ENCODE data around the gene RBBP4.
A peak's percentile ranks its signal among the peaks of the same experiment; 100 is the strongest.
"Not testable (repeated sequence)": the region's sequence is repeated elsewhere in the genome, so short reads cannot be mapped to it uniquely, and the experiment has no call there.

Gene RBBP4

GRCh38 chr1:32639489-32640075 lies 11.4 kb upstream of the RBBP4 start:
- no peak for DNase-seq (ENCODE audit: low read depth in 3 of 3)

GRCh38 chr1:32642292-32642827 lies 8.6 kb upstream of the RBBP4 start:
- DNase-seq (ENCODE audit: low read depth in 3 of 3): not testable (repeated sequence)

GRCh38 chr1:32644426-32644825 lies 6.6 kb upstream of the RBBP4 start:
- DNase-seq (ENCODE audit: low read depth in 3 of 3): no peak

- DNase-seq (ENCODE audit: low read depth in 3 of 3): no peak
Measured at GRCh38 chr1:32647308-32648134, 3.5 kb upstream of the RBBP4 start.

- peak; percentile 64 to 80 (median 66) for DNase-seq (ENCODE audit: low read depth in 3 of 3)
Measured at GRCh38 chr1:32650248-32650751, 708 bp upstream of the RBBP4 start, which contains the start of gene ZBTB8OS. Gene ZBTB8OS (minus strand): TSS chr1:32650550. CDS start chr1:32650529, 21 bp downstream.

GRCh38 chr1:32651461-32652073 lies 559 bp downstream of the RBBP4 start:
- peak in 1 of 3 experiments; percentile 2 for DNase-seq (ENCODE audit: low read depth in 3 of 3)

GRCh38 chr1:32652244-32652962 lies 1.4 kb downstream of the RBBP4 start:
- DNase-seq (ENCODE audit: low read depth in 3 of 3): no peak

GRCh38 chr1:32659581-32659980 lies 8.6 kb downstream of the RBBP4 start:
- no peak for DNase-seq (ENCODE audit: low read depth in 3 of 3)

GRCh38 chr1:32665915-32666314 lies 14.9 kb downstream of the RBBP4 start:
- no peak for DNase-seq (ENCODE audit: low read depth in 3 of 3)

GRCh38 chr1:32666901-32667566 lies 16.0 kb downstream of the RBBP4 start:
- DNase-seq (ENCODE audit: low read depth in 3 of 3): no peak

- not testable (repeated sequence) for DNase-seq (ENCODE audit: low read depth in 3 of 3)
Measured at GRCh38 chr1:32668716-32669115, 17.7 kb downstream of the RBBP4 start.

- DNase-seq (ENCODE audit: low read depth in 3 of 3): no peak
Measured at GRCh38 chr1:32676945-32677344, 25.9 kb downstream of the RBBP4 start.

- DNase-seq (ENCODE audit: low read depth in 3 of 3): not testable (repeated sequence)
Measured at GRCh38 chr1:32679993-32680392, 29.0 kb downstream of the RBBP4 start.

- DNase-seq (ENCODE audit: low read depth in 3 of 3): no peak
Measured at GRCh38 chr1:32680642-32681041, 29.6 kb downstream of the RBBP4 start.

- no peak for DNase-seq (ENCODE audit: low read depth in 3 of 3)
Measured at GRCh38 chr1:32681509-32681908, 30.5 kb downstream of the RBBP4 start.

- no peak for DNase-seq (ENCODE audit: low read depth in 3 of 3)
Measured at GRCh38 chr1:32681999-32682398, 31.0 kb downstream of the RBBP4 start.

- DNase-seq (ENCODE audit: low read depth in 3 of 3): no peak
Measured at GRCh38 chr1:32683397-32683796, 32.4 kb downstream of the RBBP4 start.

GRCh38 chr1:32684167-32684811 lies 33.3 kb downstream of the RBBP4 start:
- no peak for DNase-seq (ENCODE audit: low read depth in 3 of 3)

- DNase-seq (ENCODE audit: low read depth in 3 of 3): no peak
Measured at GRCh38 chr1:32685498-32685897, 34.5 kb downstream of the RBBP4 start.

GRCh38 chr1:32686387-32686786 lies 35.4 kb downstream of the RBBP4 start:
- DNase-seq (ENCODE audit: low read depth in 3 of 3): no peak
